Measurements from ENCODE around the gene TTN.

The TTN gene

GRCh38 chr2:178484245-178485041 lies 322.8 kb downstream of the TTN start:
- no peak overlapping the region for H3K4me3 ChIP-seq (ENCODE audit: low read length)
- DNase-seq (ENCODE audit: low read depth) = no peak

GRCh38 chr2:178482437-178482836 lies 324.8 kb downstream of the TTN start:
- DNase-seq (ENCODE audit: low read depth) = no peak
- no peak for TF ChIP-seq CTCF (conservative IDR thresholded peaks at IDR 0.05; ENCODE audit: low read depth, low read length)
- no peak overlapping the region for H3K4me3 ChIP-seq (ENCODE audit: low read length)

More at GRCh38 chr2:178484245-178485041, 322.8 kb downstream of the TTN start:
- TF ChIP-seq CTCF (conservative IDR thresholded peaks at IDR 0.05; ENCODE audit: low read depth, low read length) = no peak

GRCh38 chr2:178480227-178481181 lies 326.7 kb downstream of the TTN start, which contains the start of gene PLEKHA3:
TSS of gene PLEKHA3 (plus strand) at chr2:178480457. CDS start at chr2:178480870, 413 bp downstream.
- TF ChIP-seq CTCF (conservative IDR thresholded peaks at IDR 0.05; ENCODE audit: low read depth, low read length) = no peak
- DNase-seq (ENCODE audit: low read depth) = peak; percentile 88
- peak within 1 kb of the TSS; percentile 82 for H3K4me3 ChIP-seq (ENCODE audit: low read length)

GRCh38 chr2:178479758-178480226 lies 327.4 kb downstream of the TTN start:
- no peak for DNase-seq (ENCODE audit: low read depth)
- H3K4me3 ChIP-seq (ENCODE audit: low read length) = peak overlapping the region; percentile 45

GRCh38 chr2:178479275-178479616 lies 328.0 kb downstream of the TTN start:
- H3K4me3 ChIP-seq (ENCODE audit: low read length) = peak overlapping the region; percentile 82
- TF ChIP-seq CTCF (conservative IDR thresholded peaks at IDR 0.05; ENCODE audit: low read depth, low read length) = no peak
- no peak for DNase-seq (ENCODE audit: low read depth)

More at GRCh38 chr2:178479758-178480226, 327.4 kb downstream of the TTN start:
- TF ChIP-seq CTCF (conservative IDR thresholded peaks at IDR 0.05; ENCODE audit: low read depth, low read length) = no peak

- peak within 1 kb of the TSS; percentile 82 for H3K4me3 ChIP-seq (ENCODE audit: low read length)
- TF ChIP-seq CTCF (conservative IDR thresholded peaks at IDR 0.05; ENCODE audit: low read depth, low read length) = peak; percentile 69
- peak; percentile 43 for DNase-seq (ENCODE audit: low read depth)
These were observed 328.6 kb downstream of the TTN start, which contains the start of gene FKBP7 for GRCh38 chr2:178478439-178479274. TSS of gene FKBP7 (minus strand) at chr2:178478600. CDS start at chr2:178478499, 101 bp downstream.
